Endothelial cell (in vitro differentiated cells): Measurements from ENCODE around the gene PIGU. TPM values are rescaled to one million over a fixed set of nuclear protein-coding genes. Genes with fewer than 3 reads are reported as not detected.

Experiments
- DNase-seq: peaks from one replicate; pipeline ENCODE4 v3.0.0; 2021; ENCODE audit warnings: low spot score
- H3K27ac Mint-ChIP-seq: one replicate; pipeline ENCODE4 v1.8.0; 2021; ENCODE audit warnings: mixed read lengths, inconsistent platforms; ENCODE audit not compliant: unreplicated experiment
- H3K27me3 Mint-ChIP-seq: one replicate; pipeline ENCODE4 v1.8.0; 2021; ENCODE audit warnings: mild to moderate bottlenecking, moderate library complexity, mixed read lengths, inconsistent platforms; ENCODE audit not compliant: unreplicated experiment
- H3K36me3 Mint-ChIP-seq: one replicate; pipeline ENCODE4 v1.8.0; 2021; ENCODE audit warnings: mild to moderate bottlenecking, low read depth, mixed read lengths, inconsistent platforms; ENCODE audit not compliant: unreplicated experiment
- H3K4me1 Mint-ChIP-seq: one replicate; pipeline ENCODE4 v1.8.0; 2021; ENCODE audit warnings: mild to moderate bottlenecking, mixed read lengths, inconsistent platforms; ENCODE audit not compliant: unreplicated experiment
- H3K4me3 Mint-ChIP-seq: one replicate; pipeline ENCODE4 v1.8.0; 2021; ENCODE audit warnings: mild to moderate bottlenecking, mixed read lengths, inconsistent platforms; ENCODE audit not compliant: unreplicated experiment
- H3K9me3 Mint-ChIP-seq: one replicate; pipeline ENCODE4 v1.8.0; 2021; ENCODE audit warnings: mixed read lengths, inconsistent platforms; ENCODE audit not compliant: unreplicated experiment
- CTCF ChIP-seq: fragments of 200-600 bp; sonication (generic); IDR thresholded peaks from one replicate; pipeline ENCODE4 v1.5.0; 2021; ENCODE audit warnings: antibody characterized with exemption; ENCODE audit not compliant: unreplicated experiment
- total RNA-seq: library from RNA; stranded (reverse); fragmentation: NEBNext Ultra II Directional; extraction: Animal tissue kit (Norgen Biotek cat#: 25700); gene quantifications from one replicate; pipeline ENCODE4 v1.2.1, GENCODE V29; 2021; ENCODE audit not compliant: unreplicated experiment

PIGU gene
- total RNA-seq, 1 donor from 2014 or later = 16.5 TPM

- no peak overlapping the region for H3K27ac Mint-ChIP-seq
- peaks cover 14% of the 10 kb centered on the region for H3K36me3 Mint-ChIP-seq
- no peaks in the 10 kb centered on the region for H3K9me3 Mint-ChIP-seq
- DNase-seq = no peak
- H3K4me1 Mint-ChIP-seq = peaks cover 15% of the 10 kb centered on the region
- H3K27me3 Mint-ChIP-seq = peaks cover 5% of the 10 kb centered on the region
- TF ChIP-seq CTCF = no peak
- H3K4me3 Mint-ChIP-seq = no peak overlapping the region
Observed at GRCh38 chr20:34543463-34544056, 133.3 kb downstream of the PIGU start.

GRCh38 chr20:34542439-34542838 lies 134.5 kb downstream of the PIGU start:
- H3K9me3 Mint-ChIP-seq = no peaks in the 10 kb centered on the region
- DNase-seq = no peak
- H3K27me3 Mint-ChIP-seq = peaks cover 3% of the 10 kb centered on the region
- peaks cover 15% of the 10 kb centered on the region for H3K4me1 Mint-ChIP-seq
- no peak overlapping the region for H3K4me3 Mint-ChIP-seq
- H3K27ac Mint-ChIP-seq = no peak overlapping the region
- TF ChIP-seq CTCF = no peak
- H3K36me3 Mint-ChIP-seq = peaks cover 14% of the 10 kb centered on the region

- Mint-ChIP-seq H3K27me3 (peaks cover 1% of the 10 kb centered on the region), H3K9me3 (no peaks in the 10 kb centered on the region), H3K27ac (no peak overlapping the region), H3K36me3 (peaks cover 18% of the 10 kb centered on the region), H3K4me3 (no peak overlapping the region), H3K4me1 (peaks cover 15% of the 10 kb centered on the region)
- DNase-seq = no peak
- TF ChIP-seq CTCF = no peak
Observed at GRCh38 chr20:34541917-34542316, 135.0 kb downstream of the PIGU start.

- no peaks in the 10 kb centered on the region for H3K9me3 Mint-ChIP-seq
- no peak overlapping the region for H3K27ac Mint-ChIP-seq
- DNase-seq = no peak
- peaks cover 15% of the 10 kb centered on the region for H3K4me1 Mint-ChIP-seq
- H3K36me3 Mint-ChIP-seq = peaks cover 21% of the 10 kb centered on the region
- no peak overlapping the region for H3K4me3 Mint-ChIP-seq
- no peaks in the 10 kb centered on the region for H3K27me3 Mint-ChIP-seq
- no peak for TF ChIP-seq CTCF
Observed at GRCh38 chr20:34541264-34541901, 135.5 kb downstream of the PIGU start.

- Mint-ChIP-seq H3K4me3 (no peak overlapping the region), H3K4me1 (peaks cover 15% of the 10 kb centered on the region), H3K27ac (peak overlapping the region; percentile 3), H3K27me3 (no peaks in the 10 kb centered on the region), H3K36me3 (peaks cover 23% of the 10 kb centered on the region), H3K9me3 (no peaks in the 10 kb centered on the region)
- no peak for DNase-seq
- no peak for TF ChIP-seq CTCF
Observed at GRCh38 chr20:34540596-34541263, 136.2 kb downstream of the PIGU start.
